H1 (cell line): ENCODE data around the gene DENND6B. TPM values are rescaled to one million over a fixed set of nuclear protein-coding genes. Genes with fewer than 3 reads are reported as not detected.

Experiments used
- CTCF ChIA-PET: fragments of 300-600 bp; sonication (Branson Sonifier 250); formaldehyde crosslinking; loops from one replicate; lab custom pipeline; 2021; ENCODE audit not compliant: partially characterized antibody; lab: Charles Lee
- POLR2A ChIA-PET: fragments of 300-600 bp; sonication (Branson Sonifier 250); formaldehyde crosslinking; loops from one replicate; lab custom pipeline; 2021; ENCODE audit warnings: inconsistent platforms; ENCODE audit not compliant: partially characterized antibody; lab: Charles Lee
- DNase-seq, 2 experiments: peaks; one replicate each; pipeline versions ENCODE4 v3.0.0 to v3.0.0-alpha.2; 2010 to 2022; ENCODE audit warnings: low spot score in 2 of 2, low read depth in 1 of 2, mixed read lengths in 1 of 2
- FAIRE-seq: peaks from 2 replicates; lab custom pipeline; 2011; peaks lifted over from hg19 to GRCh38; lab: Jason Lieb, UNC
- H2AFZ ChIP-seq: 2 replicates; pipeline ENCODE4 v1.8.1; 2012; ENCODE audit warnings: low read length, inconsistent platforms
- H2AK5ac ChIP-seq: 2 replicates; pipeline ENCODE4 v1.6.1; 2013; ENCODE audit warnings: low read depth, low read length
- H2BK120ac ChIP-seq: replicated peaks from 2 replicates; pipeline ENCODE3; 2013; ENCODE audit warnings: low read depth, low read length, inconsistent platforms
- H2BK12ac ChIP-seq: 2 replicates; pipeline ENCODE4 v1.6.1; 2013; ENCODE audit warnings: low read depth, low read length
- H2BK15ac ChIP-seq: 2 replicates; pipeline ENCODE4 v1.6.1; 2013; ENCODE audit warnings: low read length
- H2BK20ac ChIP-seq: 2 replicates; pipeline ENCODE4 v1.6.1; 2013; ENCODE audit warnings: low read length
- H2BK5ac ChIP-seq: 2 replicates; pipeline ENCODE4 v1.6.1; 2013; ENCODE audit warnings: low read depth, low read length
- H3K14ac ChIP-seq: 2 replicates; pipeline ENCODE4 v1.6.1; 2013; ENCODE audit warnings: inconsistent platforms; ENCODE audit not compliant: insufficient read length
- H3K18ac ChIP-seq: 2 replicates; pipeline ENCODE4 v1.6.1; 2013; ENCODE audit warnings: low read length; ENCODE audit errors: extremely low read depth
- H3K23ac ChIP-seq: 2 replicates; pipeline ENCODE4 v1.6.1; 2013; ENCODE audit warnings: inconsistent platforms; ENCODE audit not compliant: insufficient read length
- H3K23me2 ChIP-seq: 2 replicates; pipeline ENCODE4 v1.6.1; 2013; ENCODE audit warnings: low read depth, low read length
- H3K27ac ChIP-seq: 2 replicates; pipeline ENCODE4 v1.6.1; 2011; ENCODE audit warnings: low read depth, low read length, inconsistent platforms
- H3K27me3 ChIP-seq, 4 experiments: replicated peaks in 1 of 4; 1 replicate in 1 of 4; 2 replicates in 3 of 4; pipeline versions ENCODE4 v1.6.1 to v1.8.1; 2011 to 2013; ENCODE audit warnings: low read length in 3 of 4, mild to moderate bottlenecking in 3 of 4, inconsistent platforms in 2 of 4, mixed read lengths in 2 of 4, moderate library complexity in 1 of 4; ENCODE audit not compliant: control insufficient read depth in 3 of 4, insufficient read depth in 3 of 4; ENCODE audit errors: extremely low read depth in 1 of 4
- H3K36me3 ChIP-seq, 4 experiments: 2 replicates each; pipeline versions ENCODE4 v1.6.1 to v1.8.1; 2011 to 2013; ENCODE audit warnings: mild to moderate bottlenecking in 4 of 4, low read length in 3 of 4, moderate library complexity in 2 of 4, control low read depth in 1 of 4, inconsistent platforms in 1 of 4; ENCODE audit not compliant: insufficient read depth in 4 of 4, control insufficient read depth in 2 of 4
- H3K4ac ChIP-seq: replicated peaks from 2 replicates; pipeline ENCODE3; 2013; ENCODE audit warnings: low read length, low read depth, mixed read lengths, inconsistent platforms; ENCODE audit not compliant: insufficient read length
- H3K4me1 ChIP-seq, 4 experiments: replicated peaks in 1 of 4; 1 replicate in 1 of 4; 2 replicates in 3 of 4; pipeline versions ENCODE4 v1.6.1 to v1.8.1; 2011 to 2013; ENCODE audit warnings: low read length in 3 of 4, inconsistent platforms in 2 of 4, mixed read lengths in 1 of 4; ENCODE audit not compliant: insufficient read depth in 4 of 4, control insufficient read depth in 3 of 4
- H3K4me2 ChIP-seq, 2 experiments: 2 replicates each; pipeline versions ENCODE4 v1.6.1 to v1.8.1; 2011 to 2013; ENCODE audit warnings: low read depth in 2 of 2, low read length in 2 of 2, control low read depth in 1 of 2, inconsistent platforms in 1 of 2, mild to moderate bottlenecking in 1 of 2; ENCODE audit not compliant: insufficient read depth in 1 of 2
- H3K4me3 ChIP-seq, 4 experiments: fragments of 200-600, 300-600 bp in 1 of 4; sonication (generic), shearing (Covaris generic), sonication (Bioruptor Twin) in 1 of 4; 2 replicates each; pipeline versions ENCODE4 v1.5.1 to v1.8.1; 2011 to 2016; ENCODE audit warnings: low read length in 4 of 4, low read depth in 3 of 4, control low read depth in 2 of 4, inconsistent platforms in 2 of 4, mild to moderate bottlenecking in 2 of 4, mixed read lengths in 1 of 4, moderate library complexity in 1 of 4; ENCODE audit not compliant: insufficient read depth in 2 of 4; ENCODE audit errors: extremely low read depth in 1 of 4
- H3K56ac ChIP-seq: replicated peaks from 2 replicates; pipeline ENCODE3; 2013; ENCODE audit warnings: low read depth, mild to moderate bottlenecking, mixed read lengths, low read length, inconsistent platforms; ENCODE audit not compliant: insufficient read length
- H3K79me1 ChIP-seq: 2 replicates; pipeline ENCODE4 v1.6.1; 2013; ENCODE audit warnings: low read depth, low read length, control low read depth
- H3K79me2 ChIP-seq, 2 experiments: 2 replicates each; pipeline versions ENCODE4 v1.6.1 to v1.8.1; 2012 to 2013; ENCODE audit warnings: low read length in 2 of 2, mild to moderate bottlenecking in 2 of 2, inconsistent platforms in 1 of 2; ENCODE audit not compliant: insufficient read depth in 2 of 2, control insufficient read depth in 1 of 2
- H3K9ac ChIP-seq, 4 experiments: replicated peaks in 1 of 4; 1 replicate in 1 of 4; 2 replicates in 3 of 4; pipeline versions ENCODE4 v1.6.1 to v1.8.1; 2011 to 2013; ENCODE audit warnings: low read depth in 3 of 4, low read length in 3 of 4, control low read depth in 2 of 4, mild to moderate bottlenecking in 2 of 4, moderate library complexity in 2 of 4, inconsistent platforms in 1 of 4; ENCODE audit errors: extremely low read depth in 1 of 4
- H3K9me3 ChIP-seq, 2 experiments: 2 replicates each; pipeline versions ENCODE4 v1.6.1 to v1.8.1; 2012 to 2013; ENCODE audit warnings: mild to moderate bottlenecking in 2 of 2, moderate library complexity in 2 of 2, control low read depth in 1 of 2, inconsistent platforms in 1 of 2, low read depth in 1 of 2, low read length in 1 of 2, mixed read lengths in 1 of 2; ENCODE audit not compliant: insufficient read depth in 2 of 2
- H4K20me1 ChIP-seq, 2 experiments: replicated peaks in 1 of 2; 2 replicates each; pipeline versions ENCODE3 to v1.8.1; 2011 to 2013; ENCODE audit warnings: inconsistent platforms in 2 of 2, low read length in 2 of 2, mild to moderate bottlenecking in 1 of 2; ENCODE audit not compliant: insufficient read depth in 2 of 2, control insufficient read depth in 1 of 2
- H4K5ac ChIP-seq: 2 replicates; pipeline ENCODE4 v1.6.1; 2013; ENCODE audit warnings: low read length, low read depth, mixed read lengths, inconsistent platforms; ENCODE audit not compliant: insufficient read length
- H4K8ac ChIP-seq: 2 replicates; pipeline ENCODE4 v1.8.0; 2013; ENCODE audit warnings: mild to moderate bottlenecking, moderate library complexity, low read length, inconsistent platforms; ENCODE audit not compliant: insufficient read depth; ENCODE audit errors: extremely low read depth
- H4K91ac ChIP-seq: replicated peaks from 2 replicates; pipeline ENCODE3; 2013; ENCODE audit warnings: low read length, mixed read lengths, inconsistent platforms; ENCODE audit not compliant: insufficient read length
- CEBPB ChIP-seq: IDR thresholded peaks from 2 replicates; pipeline ENCODE4 v1.6.1; 2012; ENCODE audit warnings: low read depth, low read length
- CTBP2 ChIP-seq: IDR thresholded peaks from 2 replicates; pipeline ENCODE4 v1.7.0; 2011; ENCODE audit warnings: borderline replicate concordance, mild to moderate bottlenecking, moderate library complexity, mixed read lengths, low read length; ENCODE audit not compliant: insufficient read depth, insufficient read length
- KDM5A ChIP-seq: fragments of 200-600 bp; IDR thresholded peaks from 2 replicates; pipeline ENCODE4 v1.7.1; 2012; ENCODE audit warnings: mild to moderate bottlenecking, low read length, inconsistent platforms, mixed read lengths
- TBP ChIP-seq: IDR thresholded peaks from 2 replicates; pipeline ENCODE4 v1.6.1; 2011; ENCODE audit warnings: low read depth, low read length, improper control_type of control experiment
- WGBS, 2 experiments: shearing (Covaris generic) in 1 of 2; methylation state at CpG; one replicate each; pipeline versions ENCODE4 v1.1.6 to v1.1.7; 2013 to 2015; ENCODE audit warnings: low lambda C conversion rate in 2 of 2, mixed read lengths in 2 of 2, inconsistent platforms in 1 of 2, low coverage in 1 of 2, missing lambda C conversion rate in 1 of 2; ENCODE audit not compliant: insufficient replicate concordance in 2 of 2, insufficient coverage in 1 of 2, insufficient read length in 1 of 2; ENCODE audit errors: extremely low coverage in 1 of 2, missing lambda C conversion rate in 1 of 2; 5-methylcytosine and 5-hydroxymethylcytosine counted together
- polyA plus RNA-seq, 7 experiments: library from polyadenylated mRNA; depleted of rRNA in 3 of 7; stranded (reverse) in 5 of 7; unstranded in 2 of 7; fragments of >200 nt in 5 of 7; fragments of 200-250 nt in 2 of 7; gene quantifications; 1 replicate in 5 of 7; 2 replicates in 1 of 7; 4 replicates in 1 of 7; pipeline versions ENCODE4 v1.2.1 to v1.2.3, GENCODE V29; 2011 to 2013; ENCODE audit warnings: missing spikeins in 2 of 7, mixed read lengths in 2 of 7
- total RNA-seq: library from RNA; stranded (reverse); fragmentation: NEBNext Ultra II Directional; extraction: Animal tissue kit (Norgen Biotek cat#: 25700); gene quantifications from 2 replicates; pipeline ENCODE4 v1.2.1, GENCODE V29; 2021

Gene DENND6B
- total and polyA plus RNA-seq, 2 of the 8 experiments (the other 6 are each of a cell fraction or from before 2014, with no cell fraction given) = 1.1 to 1.9 TPM

DNA sequence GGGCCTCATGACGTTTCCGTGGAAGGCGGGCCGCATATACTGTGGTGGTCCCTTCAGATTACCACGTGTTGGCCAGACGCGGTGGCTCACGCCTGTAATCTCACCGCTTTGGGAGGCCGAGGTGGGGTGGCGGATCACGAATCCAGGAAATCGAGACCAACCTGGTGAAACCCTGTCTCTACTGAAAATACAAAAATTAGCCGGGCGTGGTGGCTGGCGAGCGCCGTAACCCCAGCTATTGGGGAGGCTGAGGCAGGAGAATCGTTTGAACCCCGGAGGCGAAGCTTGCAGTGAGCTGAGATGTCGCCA lies 853 bp upstream of the DENND6B start:
- H3K27ac ChIP-seq = no peak overlapping the region

More for the DNA sequence above, 853 bp upstream of the DENND6B start:
- no peaks in the 10 kb centered on the region for H3K9me3 ChIP-seq
- H3K9ac ChIP-seq = no peak overlapping the region; a peak in 1 of 7 replicates
- no peak overlapping the region for H2BK20ac ChIP-seq
- peak overlapping the region; percentile 56 to 84 (median 62) for H3K4me3 ChIP-seq
- peaks cover 10% of the 10 kb centered on the region; the same call in 1 of the 2 replicates for H3K23me2 ChIP-seq
- FAIRE-seq = no peak
- H3K23ac ChIP-seq = no peak overlapping the region
- H4K8ac ChIP-seq = peak overlapping the region; percentile 97
- H2BK5ac ChIP-seq = no peak overlapping the region
- H3K4me2 ChIP-seq = peak overlapping the region; percentile 59 to 78
- no peak for TF ChIP-seq CTBP2
- no peak for TF ChIP-seq CEBPB
- TF ChIP-seq TBP = no peak
- TF ChIP-seq KDM5A = no peak
- TF ChIP-seq, all 59 proteins: peak for 0
- Histone ChIP-seq H2AFZ (no peak overlapping the region), H3K4ac (no peak overlapping the region), H2BK15ac (no peak overlapping the region), H3K14ac (no peak overlapping the region), H4K91ac (no peak overlapping the region), H4K5ac (peak overlapping the region; percentile 60), H3K79me2 (no peaks in the 10 kb centered on the region), H3K27me3 (peaks cover 1 to 13% (median 12%) of the 10 kb centered on the region in 4 experiments; a peak in 6 of 7 replicates), H3K4me1 (peaks cover 0 to 8% (median 2%) of the 10 kb centered on the region in 4 experiments; a peak in 4 of 7 replicates), H2BK120ac (no peak overlapping the region), H3K56ac (no peak overlapping the region), H3K79me1 (no peaks in the 10 kb centered on the region), H2BK12ac (no peak overlapping the region), H4K20me1 (no peaks in the 10 kb centered on the region), H3K18ac (no peak overlapping the region), H3K36me3 (no peaks in the 10 kb centered on the region), H2AK5ac (no peak overlapping the region)
- DNase-seq = no peak
- WGBS, 2 experiments = 89% methylated on average over 22 of the region's 22 CpGs; no CpG with 5 or more reads in 1 of the 2 experiments
- POLR2A ChIA-PET = interaction anchor here (0.6 to 2.4 kb wide), 5 partner anchors 11 to 1874 kb away, joined by 3 to 6 read pairs (median 4); no protein-coding TSS in a partner anchor
- CTCF ChIA-PET = interaction anchor here (0.6 to 4.0 kb wide), 11 partner anchors 10 to 76 kb away, joined by 3 to 24 read pairs (median 6); no protein-coding TSS in a partner anchor
